NCI-H2107 (cell line): ENCODE data around the gene ZNF337.
A peak's percentile ranks its signal among the peaks of the same experiment; 100 is the strongest.
"Not testable (repeated sequence)": the region's sequence is repeated elsewhere in the genome, so short reads cannot be mapped to it uniquely, and the experiment has no call there.

Experiments used
- DNase-seq: peaks from one replicate; lab custom pipeline; 2025; lab: John Stamatoyannopoulos, UW

The ZNF337 gene

DNA sequence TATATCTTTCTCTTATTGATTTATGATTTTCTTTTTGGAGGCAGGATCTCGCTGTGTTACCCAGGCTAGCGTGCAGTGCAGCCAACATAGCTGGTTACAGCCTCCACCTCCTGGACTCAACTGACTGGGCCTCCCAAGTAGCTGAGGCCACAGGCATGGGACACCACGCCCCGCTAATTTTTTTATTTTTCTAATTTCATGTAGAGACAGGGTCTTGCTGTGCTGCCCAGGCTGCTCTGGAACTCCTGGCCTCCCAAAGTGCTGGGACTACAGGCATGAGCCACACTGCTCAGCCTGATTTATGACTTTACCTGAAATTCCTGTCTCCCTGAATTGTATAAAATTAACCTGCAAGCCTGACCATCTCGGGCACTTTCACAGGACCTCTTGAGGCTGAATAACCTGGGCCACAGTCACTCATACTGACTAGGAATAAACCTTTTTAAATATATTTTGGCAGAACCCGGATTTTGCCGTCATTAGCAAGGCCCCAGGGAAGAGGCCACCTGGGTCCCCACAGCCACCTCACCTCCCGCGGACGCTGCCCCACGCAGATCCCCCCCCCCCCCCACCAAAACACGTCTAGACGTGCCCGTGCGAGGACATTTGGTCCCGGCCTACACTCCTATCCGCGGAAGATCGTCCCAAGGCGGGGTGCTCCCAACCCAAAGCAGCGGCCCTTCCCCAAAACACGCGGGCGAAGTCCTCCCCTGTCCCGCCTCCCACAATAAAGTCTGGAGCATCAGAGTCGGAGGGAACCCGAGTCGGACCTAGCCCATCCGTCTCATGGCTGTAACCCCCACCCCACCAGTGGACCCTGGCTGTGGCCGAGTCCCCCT lies 902 bp downstream of the ZNF337 start:
- no peak for DNase-seq

- no peak for DNase-seq
These were observed 4.2 kb downstream of the ZNF337 start for GRCh38 chr20:25692499-25692898.

DNA sequence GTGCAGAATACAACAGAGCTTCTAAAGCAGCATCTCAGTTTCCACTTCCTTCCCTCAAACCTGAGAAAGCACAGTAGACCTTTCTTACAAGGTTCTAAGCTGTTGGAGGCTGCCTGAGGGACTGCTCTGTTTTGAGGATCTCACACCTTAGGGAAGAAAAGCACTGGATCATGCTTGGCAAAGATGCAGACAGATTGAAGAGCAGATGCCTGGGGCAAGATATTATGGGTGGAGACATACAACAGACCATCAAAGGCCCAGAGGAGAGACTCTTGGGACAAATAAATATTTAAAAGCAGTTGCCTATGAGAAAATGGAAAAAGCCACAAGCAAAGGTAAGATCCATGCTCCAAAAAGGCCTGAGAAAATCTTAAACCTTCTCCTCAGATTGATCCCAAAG lies 6.2 kb downstream of the ZNF337 start:
- no peak for DNase-seq

DNA sequence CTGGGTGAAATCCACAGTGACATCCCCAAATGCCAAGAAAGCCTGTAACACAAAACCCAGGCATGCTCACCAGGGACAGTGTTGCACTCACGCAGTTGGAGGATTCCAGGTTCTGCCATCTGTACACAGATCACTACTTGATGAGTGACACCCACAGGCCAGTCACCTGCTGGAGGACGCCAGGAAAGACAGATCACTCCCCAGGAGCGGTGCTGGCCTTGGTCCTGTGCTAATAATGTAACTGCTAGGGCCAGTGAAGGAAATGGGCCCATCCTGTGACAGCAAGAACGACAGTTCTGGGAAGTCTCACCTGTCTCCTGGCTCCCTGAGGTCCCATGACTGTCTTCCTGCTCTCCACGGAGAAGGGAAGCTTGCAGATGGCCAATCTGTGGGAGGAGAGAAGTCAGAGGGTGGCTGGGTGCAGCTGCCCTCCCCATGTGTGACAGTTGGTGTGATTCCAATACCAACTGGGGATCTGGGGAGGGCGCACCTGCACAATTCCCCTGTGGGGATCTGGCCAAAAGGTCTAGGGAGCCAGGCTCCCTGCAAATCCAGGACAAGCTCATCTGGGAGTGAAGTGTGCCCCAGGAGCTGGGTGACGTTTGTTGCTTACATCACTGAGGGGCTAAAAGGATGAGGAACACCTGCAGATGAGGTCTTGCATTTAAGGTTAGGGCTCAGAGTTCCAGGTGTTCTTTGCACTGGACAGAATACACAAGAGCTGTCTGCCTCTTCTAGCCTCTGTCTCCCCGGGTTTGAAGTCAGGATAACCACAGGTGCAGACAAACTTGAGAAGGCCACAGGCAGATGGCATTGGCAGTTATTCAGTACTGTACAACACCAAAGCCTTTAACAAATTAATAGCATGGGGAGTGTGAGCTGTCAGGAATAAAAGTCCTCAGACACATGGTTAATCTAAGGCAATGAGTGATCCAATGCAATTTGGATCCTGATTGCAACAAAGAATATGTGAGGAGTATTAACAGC lies 10.3 kb downstream of the ZNF337 start:
- peak; percentile 11 for DNase-seq

DNA sequence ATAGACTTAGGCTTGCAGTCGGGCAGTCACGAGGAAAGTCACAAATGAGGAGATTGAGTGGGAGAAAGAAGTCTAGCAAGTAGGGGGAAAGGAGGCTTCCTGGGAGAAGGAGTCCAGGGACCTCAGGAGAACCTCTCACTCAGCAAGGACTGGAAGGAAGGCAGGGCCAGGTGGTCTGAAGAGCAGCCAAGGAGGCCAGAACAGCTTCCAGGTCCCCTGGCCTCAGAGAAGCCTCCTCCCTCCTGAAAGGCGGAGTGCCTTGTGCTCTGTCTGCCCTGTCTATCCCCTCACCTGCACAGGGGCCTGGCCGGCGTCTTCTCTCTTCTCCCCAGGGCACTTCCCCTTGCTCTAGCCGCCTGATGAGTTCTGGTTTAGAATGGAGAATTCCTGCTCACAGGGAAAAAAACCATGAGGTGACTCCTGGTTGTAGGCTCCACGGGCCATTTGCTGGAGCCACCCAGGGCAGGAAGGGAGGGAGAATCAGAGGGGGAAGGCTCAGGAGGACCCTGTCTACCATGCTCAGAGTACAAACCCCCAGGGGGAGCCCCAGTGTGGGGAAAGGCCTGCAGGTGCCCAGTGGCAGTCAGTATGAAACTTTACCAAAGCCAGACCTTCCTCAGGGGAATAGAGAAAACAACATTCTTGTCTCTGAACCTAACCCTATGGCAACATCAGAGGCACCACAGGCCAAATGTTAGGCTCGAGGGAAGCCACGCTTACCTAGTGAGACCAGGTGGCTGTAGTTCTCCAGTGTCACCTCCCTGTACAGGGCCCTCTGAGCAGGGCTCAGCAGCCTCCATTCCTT lies 11.2 kb downstream of the ZNF337 start:
- no peak for DNase-seq

DNA sequence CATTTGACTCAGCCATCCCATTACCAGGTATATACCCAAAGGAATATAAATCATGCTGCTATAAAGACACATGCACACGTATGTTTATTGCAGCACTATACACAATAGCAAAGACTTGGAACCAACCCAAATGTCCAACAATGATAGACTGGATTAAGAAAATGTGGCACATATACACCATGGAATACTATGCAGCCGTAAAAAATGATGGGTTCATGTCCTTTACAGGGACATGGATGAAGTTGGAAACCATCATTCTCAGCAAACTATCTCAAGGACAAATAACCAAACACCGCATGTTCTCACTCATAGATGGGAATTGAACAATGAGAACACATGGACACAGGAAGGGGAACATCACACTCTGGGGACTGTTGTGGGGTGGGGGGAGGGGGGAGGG lies 12.8 kb downstream of the ZNF337 start:
- not testable (repeated sequence) for DNase-seq

- no peak for DNase-seq
These were observed 13.6 kb downstream of the ZNF337 start for GRCh38 chr20:25683050-25683449.

GRCh38 chr20:25676164-25676809 lies 20.4 kb downstream of the ZNF337 start:
- DNase-seq: no peak

DNA sequence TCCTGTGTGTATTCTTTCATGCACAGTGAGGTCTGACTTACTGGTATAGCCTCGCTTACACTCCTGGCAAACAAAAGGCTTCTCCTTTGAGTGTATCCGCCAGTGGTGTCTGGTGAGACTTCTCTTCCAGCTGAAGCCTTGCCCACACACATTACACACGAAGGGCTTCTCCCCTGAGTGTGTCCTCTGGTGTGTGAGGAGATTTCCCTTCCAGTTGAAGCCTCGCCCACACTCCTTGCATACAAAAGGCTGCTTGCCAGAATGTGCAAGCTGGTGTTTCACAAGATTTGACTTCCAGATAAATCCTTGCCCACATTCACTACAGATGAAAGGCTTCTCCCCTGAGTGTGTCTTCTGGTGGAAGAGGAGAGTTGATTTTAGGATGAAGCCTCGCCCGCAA lies 21.5 kb downstream of the ZNF337 start:
- no peak for DNase-seq

DNA sequence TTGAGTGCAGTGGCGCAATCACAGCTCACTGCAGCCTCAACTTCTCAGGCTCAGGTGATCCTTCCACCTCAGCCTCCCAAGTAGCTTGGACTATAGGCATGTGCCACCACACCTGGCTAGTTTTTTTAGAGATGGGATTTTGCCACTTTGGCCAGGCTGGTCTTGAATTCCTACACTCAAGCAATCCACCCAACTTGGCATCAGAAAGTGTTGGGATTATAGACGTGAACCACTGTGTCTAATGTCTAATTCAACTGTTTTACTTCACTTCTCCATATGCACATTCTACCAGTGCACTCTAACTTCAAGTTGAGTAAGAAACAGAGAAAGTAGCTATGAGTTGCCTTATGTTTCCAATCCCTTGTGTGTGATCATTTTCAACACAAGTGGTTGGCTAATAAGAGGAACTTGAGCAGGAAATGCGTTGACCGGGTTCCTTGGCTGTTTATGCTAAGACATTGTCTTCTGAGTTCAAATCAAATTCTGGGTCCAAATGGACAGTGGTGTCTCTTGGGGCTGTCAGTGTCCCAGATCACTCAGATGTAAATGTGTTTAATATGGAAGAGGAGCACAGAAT lies 23.9 kb downstream of the ZNF337 start:
- DNase-seq: no peak

DNA sequence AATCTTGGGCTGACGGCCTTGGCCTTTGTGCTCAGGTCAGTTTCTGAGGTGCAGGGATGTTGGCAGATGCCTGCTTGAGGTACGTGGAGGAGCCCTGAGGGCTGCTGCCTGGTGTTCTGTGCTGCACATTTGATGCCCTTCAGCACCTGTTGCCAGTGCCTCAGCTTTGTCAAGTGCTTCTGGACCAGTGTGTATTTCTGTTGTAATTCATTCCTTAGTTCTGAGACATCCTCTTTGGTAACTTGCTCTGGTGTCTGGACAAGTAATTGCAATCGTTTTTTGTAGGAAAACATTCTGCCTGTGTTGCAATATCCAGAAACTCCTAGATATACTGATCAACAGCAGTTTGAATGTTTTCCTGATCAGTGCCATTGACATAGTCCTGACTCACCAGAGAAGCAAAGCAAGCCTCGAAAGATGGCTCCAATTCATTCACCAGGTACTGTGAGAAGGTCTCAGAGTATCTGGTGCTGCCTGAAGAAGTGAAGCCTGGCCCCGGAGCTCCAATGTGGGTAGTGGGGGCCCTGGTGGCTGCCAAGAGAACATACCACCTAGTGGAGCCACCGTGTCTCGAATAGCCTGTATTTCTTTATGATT lies 26.7 kb downstream of the ZNF337 start:
- no peak for DNase-seq

- DNase-seq: no peak
These were observed 28.2 kb downstream of the ZNF337 start for GRCh38 chr20:25668446-25668845.

GRCh38 chr20:25659999-25660398 lies 36.7 kb downstream of the ZNF337 start:
- DNase-seq: no peak

DNA sequence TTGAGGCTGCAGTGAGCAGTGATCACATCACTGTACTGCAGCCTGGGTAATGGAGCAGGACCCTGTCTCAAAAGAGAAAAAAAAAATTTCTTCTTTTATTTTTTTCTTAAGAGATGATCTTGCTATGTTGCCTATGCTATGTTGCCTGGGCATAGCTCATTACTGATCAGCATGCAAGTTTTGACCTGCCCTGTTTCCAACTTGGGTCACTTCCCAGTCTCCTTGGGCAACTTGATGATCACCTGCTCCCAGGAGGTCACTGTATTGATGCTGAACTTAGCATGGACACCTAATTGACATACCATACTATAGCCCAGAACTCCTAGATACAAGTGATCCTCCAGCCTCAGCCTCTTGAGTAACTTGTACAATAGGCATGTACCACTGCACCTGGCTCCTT lies 42.2 kb downstream of the ZNF337 start:
- DNase-seq: no peak

GRCh38 chr20:25652866-25653265 lies 43.8 kb downstream of the ZNF337 start:
- DNase-seq: not testable (repeated sequence)

DNA sequence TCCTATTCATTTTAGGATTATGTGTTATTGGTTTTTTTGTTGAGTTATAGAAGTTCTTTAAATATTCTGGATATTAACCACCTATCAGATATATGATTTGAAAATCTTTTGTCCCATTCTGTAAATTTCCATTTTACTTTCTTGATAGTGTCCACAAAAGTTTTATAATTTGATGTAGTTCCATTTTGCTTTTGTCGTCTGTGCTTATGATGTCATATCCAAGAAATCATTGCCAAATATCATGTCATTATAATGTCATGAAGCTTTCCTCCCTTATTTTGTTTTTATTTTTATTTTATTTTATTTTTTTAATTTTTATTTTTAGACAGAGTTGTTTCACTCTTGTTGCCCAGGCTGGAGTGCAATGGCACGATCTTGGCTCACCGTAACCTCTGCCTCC lies 51.8 kb downstream of the ZNF337 start:
- DNase-seq: no peak

GRCh38 chr20:25643716-25644115 lies 52.9 kb downstream of the ZNF337 start:
- DNase-seq: no peak

GRCh38 chr20:25637247-25637646 lies 59.4 kb downstream of the ZNF337 start:
- DNase-seq: no peak

- DNase-seq: no peak
These were observed 63.5 kb downstream of the ZNF337 start for GRCh38 chr20:25632940-25633790.

GRCh38 chr20:25630615-25631014 lies 66.0 kb downstream of the ZNF337 start:
- DNase-seq: not testable (repeated sequence)
